HG03460 (cell line): ENCODE results near the gene SORCS2.

Experiments used
- ATAC-seq: cut with Tn5 transposase; IDR thresholded peaks from one replicate; pipeline ENCODE4 v1.9.1; 2021; ENCODE audit not compliant: unreplicated experiment

Gene SORCS2

DNA sequence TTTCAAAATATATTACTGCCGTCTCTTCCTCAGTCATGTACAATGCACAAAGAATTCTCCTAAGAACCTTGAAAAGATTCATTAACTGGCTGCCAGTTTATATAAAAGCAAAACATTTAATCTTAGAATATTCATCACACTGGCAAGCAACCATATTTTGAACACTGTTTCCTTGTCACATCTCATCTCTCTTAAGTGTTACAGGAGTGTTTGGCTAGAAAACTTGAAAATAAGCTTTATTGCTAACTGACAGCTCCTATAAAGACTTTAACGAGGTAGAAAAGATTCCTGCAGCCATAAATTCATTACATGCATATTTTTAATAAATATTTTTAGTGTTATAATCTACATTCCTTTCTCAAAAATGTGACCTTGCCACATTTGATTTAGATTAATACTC, 597.7 kb downstream of the SORCS2 start:
- ATAC-seq: no peak

DNA sequence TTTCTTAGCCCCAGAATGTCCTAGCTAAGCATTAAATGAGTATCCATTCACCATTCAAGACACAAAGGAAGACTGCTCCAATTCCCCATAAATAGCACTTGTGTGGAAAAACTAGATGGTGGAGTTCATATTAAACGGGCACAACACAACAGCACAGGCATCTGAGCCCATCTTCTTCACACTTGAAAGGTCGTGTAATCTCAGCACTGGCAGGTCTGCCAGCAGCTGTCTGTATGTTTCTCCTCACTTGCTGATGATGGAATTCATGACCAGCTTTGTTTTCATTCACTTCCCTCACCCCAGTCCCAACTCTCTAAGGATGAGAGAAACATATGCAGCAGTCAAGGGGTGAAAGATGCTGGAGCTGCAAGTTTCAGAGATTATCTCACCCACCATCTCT, 598.7 kb downstream of the SORCS2 start:
- no peak for ATAC-seq
